Keratinocyte (primary cell): ENCODE results near the gene JCAD. TPM values are rescaled to one million over a fixed set of nuclear protein-coding genes. Genes with fewer than 3 reads are reported as not detected.

Experiments
- DNase-seq: peaks from one replicate; pipeline ENCODE4 v3.0.0-alpha.2; 2011; ENCODE audit warnings: low read depth, missing footprints, low spot score
- FAIRE-seq: peaks from 2 replicates; lab custom pipeline; 2011; peaks lifted over from hg19 to GRCh38; lab: Jason Lieb, UNC
- H2AFZ ChIP-seq: 2 replicates; pipeline ENCODE4 v1.6.0; 2012; ENCODE audit warnings: low read length, control low read depth, inconsistent platforms; ENCODE audit not compliant: control insufficient read depth
- H3K27ac ChIP-seq: 2 replicates; pipeline ENCODE4 v1.5.1; 2011; ENCODE audit warnings: low read length; ENCODE audit not compliant: control insufficient read depth, insufficient read depth
- H3K27me3 ChIP-seq: 3 replicates; pipeline ENCODE4 v1.6.0; 2011; ENCODE audit warnings: low read length; ENCODE audit not compliant: control insufficient read depth, insufficient read depth; ENCODE audit errors: extremely low read depth
- H3K36me3 ChIP-seq, 2 experiments: 2 replicates in 1 of 2; 3 replicates in 1 of 2; pipeline ENCODE4 v1.5.1; 2011; ENCODE audit warnings: low read length in 2 of 2, mild to moderate bottlenecking in 1 of 2; ENCODE audit not compliant: control insufficient read depth in 2 of 2, insufficient read depth in 2 of 2; ENCODE audit errors: extremely low read depth in 1 of 2
- H3K4me1 ChIP-seq: 3 replicates; pipeline ENCODE4 v1.5.1; 2011; ENCODE audit warnings: low read length; ENCODE audit not compliant: control insufficient read depth, insufficient read depth; ENCODE audit errors: extremely low read depth
- H3K4me2 ChIP-seq: 3 replicates; pipeline ENCODE4 v1.6.0; 2011; ENCODE audit warnings: low read depth, low read length; ENCODE audit not compliant: control insufficient read depth, insufficient read depth; ENCODE audit errors: extremely low read depth
- H3K4me3 ChIP-seq, 3 experiments: fragments of 200-600 bp in 1 of 3; sonication (generic) in 1 of 3; 2 replicates in 2 of 3; 3 replicates in 1 of 3; pipeline ENCODE4 v1.5.1; 2011 to 2016; ENCODE audit warnings: low read length in 3 of 3, mild to moderate bottlenecking in 3 of 3, control low read depth in 2 of 3, inconsistent platforms in 1 of 3, low read depth in 1 of 3, mixed read lengths in 1 of 3, mixed run types in 1 of 3, moderate library complexity in 1 of 3; ENCODE audit not compliant: control insufficient read depth in 2 of 3, insufficient read depth in 2 of 3; ENCODE audit errors: extremely low read depth in 1 of 3
- H3K79me2 ChIP-seq: 2 replicates; pipeline ENCODE4 v1.6.0; 2012; ENCODE audit warnings: low read length; ENCODE audit not compliant: control insufficient read depth, insufficient read depth
- H3K9ac ChIP-seq: 3 replicates; pipeline ENCODE4 v1.6.0; 2011; ENCODE audit warnings: low read length; ENCODE audit not compliant: control insufficient read depth, insufficient read depth; ENCODE audit errors: extremely low read depth
- H3K9me1 ChIP-seq: 3 replicates; pipeline ENCODE4 v1.6.0; 2011; ENCODE audit warnings: low read length; ENCODE audit not compliant: control insufficient read depth, insufficient read depth; ENCODE audit errors: extremely low read depth
- H3K9me3 ChIP-seq: 2 replicates; pipeline ENCODE4 v1.5.1; 2012; ENCODE audit warnings: low read depth, low read length; ENCODE audit not compliant: control insufficient read depth
- H4K20me1 ChIP-seq: 3 replicates; pipeline ENCODE4 v1.6.0; 2011; ENCODE audit warnings: low read length; ENCODE audit not compliant: control insufficient read depth, insufficient read depth; ENCODE audit errors: extremely low read depth
- CTCF ChIP-seq, 3 experiments: IDR thresholded peaks in 1 of 3; conservative IDR thresholded peaks in 1 of 3; optimal IDR thresholded peaks in 1 of 3; 2 replicates in 2 of 3; 3 replicates in 1 of 3; pipeline versions ENCODE3 to v1.5.1; 2011; ENCODE audit warnings: low read length in 3 of 3, mild to moderate bottlenecking in 3 of 3, moderate library complexity in 2 of 3, control low read depth in 1 of 3, inconsistent platforms in 1 of 3; ENCODE audit not compliant: insufficient read depth in 2 of 3; ENCODE audit errors: extremely low read depth in 1 of 3
- EZH2 ChIP-seq: IDR thresholded peaks from one replicate; pipeline ENCODE4 v1.6.1; 2012; ENCODE audit warnings: inconsistent platforms, mild to moderate bottlenecking, low read length, moderate library complexity
- dilution Hi-C: fragments of 300-500 bp; cut with MboI; formaldehyde crosslinking; loops from one replicate; pipeline ENCODE4 v1.7.0; 2020; ENCODE audit warnings: low sequenced_read_pairs; ENCODE audit not compliant: extremely low pct_ligation_motif_present
- polyA plus RNA-seq, 5 experiments: library from polyadenylated mRNA; depleted of rRNA in 3 of 5; stranded (reverse) in 3 of 5; stranded (forward) in 1 of 5; unstranded in 1 of 5; fragments of >200 nt; gene quantifications; 1 replicate in 1 of 5; 2 replicates in 3 of 5; 3 replicates in 1 of 5; pipeline versions ENCODE4 v1.2.1 to v1.2.3, GENCODE V29; 2011 to 2012; ENCODE audit warnings: missing spikeins in 2 of 5, low read depth in 1 of 5, low replicate concordance in 1 of 5

Gene JCAD
- polyA plus RNA-seq, 1 donor (not counting 4 experiments of a cell fraction or from before 2014, with no cell fraction given) = 0.10 TPM

DNA sequence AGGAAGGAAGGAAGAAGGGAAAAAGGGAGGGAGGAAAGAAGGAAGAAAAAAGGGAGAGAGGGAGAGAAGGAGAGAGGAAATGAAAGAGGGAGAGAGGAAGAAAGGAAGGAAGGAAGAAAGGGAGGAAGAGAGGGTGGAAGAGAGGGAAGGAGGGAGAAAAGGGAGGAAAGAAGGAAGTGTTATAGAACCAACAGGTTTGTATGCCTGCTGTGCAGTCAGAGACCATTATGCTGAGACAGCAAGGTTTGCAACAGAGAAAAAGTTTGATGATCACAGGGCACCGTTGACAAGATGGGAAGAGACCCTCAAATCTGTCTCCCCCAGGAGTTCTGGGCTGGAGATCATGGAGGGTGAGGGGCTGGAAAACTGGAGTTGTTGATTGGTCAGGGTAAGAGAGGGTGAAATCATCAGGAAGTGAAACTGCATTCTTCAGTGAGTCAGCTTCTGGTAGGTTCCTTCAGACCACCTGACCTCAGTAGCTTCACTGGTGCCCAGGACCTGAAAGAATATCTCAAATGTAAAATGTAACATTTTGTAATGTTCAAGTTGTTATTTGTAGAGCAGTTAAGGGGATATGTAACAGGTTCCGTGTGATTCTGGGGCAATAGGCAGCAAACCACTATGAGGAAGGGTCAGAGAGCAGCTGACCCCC is 76.3 kb downstream of the JCAD start:
- Histone ChIP-seq H3K4me2 (no peak overlapping the region), H4K20me1 (no peaks in the 10 kb centered on the region), H2AFZ (no peak overlapping the region), H3K79me2 (no peaks in the 10 kb centered on the region), H3K27ac (no peak overlapping the region), H3K9ac (no peak overlapping the region), H3K27me3 (no peaks in the 10 kb centered on the region), H3K9me1 (no peaks in the 10 kb centered on the region), H3K4me1 (no peaks in the 10 kb centered on the region), H3K4me3 (no peak overlapping the region), H3K9me3 (peaks cover 8% of the 10 kb centered on the region), H3K36me3 (no peaks in the 10 kb centered on the region)
- DNase-seq (no peak), FAIRE-seq (no peak)
- dilution Hi-C loops = no loop called here
- TF ChIP-seq EZH2 = no peak
- TF ChIP-seq CTCF (optimal IDR thresholded peaks at IDR 0.05 in 1 of 3, IDR thresholded peaks at IDR 0.05 in 1 of 3, conservative IDR thresholded peaks at IDR 0.05 in 1 of 3; ENCODE audit: extremely low read depth in 1 of 3, insufficient read depth in 2 of 3, low read length in 3 of 3) = no peak

DNA sequence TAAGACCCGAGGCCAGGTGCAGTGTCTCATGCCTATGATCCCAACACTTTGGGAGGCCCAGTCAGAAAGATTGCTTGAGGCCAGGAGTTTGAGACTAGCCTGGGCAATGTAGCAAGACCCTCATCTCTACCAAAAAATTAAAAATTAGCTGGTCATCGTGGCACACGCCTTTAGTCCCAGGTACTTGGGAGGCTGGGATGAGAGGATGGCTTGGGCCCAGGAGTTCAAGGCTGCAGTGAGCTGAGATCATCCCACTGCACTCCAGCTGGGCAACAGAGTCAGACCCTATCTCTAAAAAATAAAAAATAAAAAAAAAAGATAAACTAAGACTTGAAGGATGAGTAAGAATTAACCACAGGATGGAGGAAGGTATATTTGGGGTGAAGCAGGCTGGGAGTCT is 77.9 kb downstream of the JCAD start:
- Histone ChIP-seq H3K27me3 (no peaks in the 10 kb centered on the region), H4K20me1 (no peaks in the 10 kb centered on the region), H3K4me1 (no peaks in the 10 kb centered on the region), H3K79me2 (no peaks in the 10 kb centered on the region), H3K36me3 (no peaks in the 10 kb centered on the region), H3K9ac (no peak overlapping the region), H3K9me1 (no peaks in the 10 kb centered on the region), H3K27ac (no peak overlapping the region), H3K9me3 (peaks cover 8% of the 10 kb centered on the region), H3K4me3 (no peak overlapping the region), H3K4me2 (no peak overlapping the region), H2AFZ (no peak overlapping the region)
- dilution Hi-C loops = no loop called here
- DNase-seq = no peak
- no peak for FAIRE-seq
- no peak for TF ChIP-seq EZH2
- TF ChIP-seq CTCF (optimal IDR thresholded peaks at IDR 0.05 in 1 of 3, IDR thresholded peaks at IDR 0.05 in 1 of 3, conservative IDR thresholded peaks at IDR 0.05 in 1 of 3; ENCODE audit: extremely low read depth in 1 of 3, insufficient read depth in 2 of 3, low read length in 3 of 3) = no peak
